HEK293 (cell line): ENCODE data around the gene TEKTIP1.

Source experiments
- CTCF ChIA-PET: fragments of 350-600 bp; formaldehyde crosslinking; extraction: SDS; loops from one replicate; lab custom pipeline; 2021; ENCODE audit warnings: antibody characterized with exemption; lab: Yijun Ruan, JAX
- POLR2A ChIA-PET: fragments of 300-600 bp; formaldehyde crosslinking; extraction: SDS; loops from one replicate; lab custom pipeline; 2020; ENCODE audit warnings: antibody characterized with exemption, inconsistent platforms; lab: Yijun Ruan, JAX
- H3K27ac ChIP-seq: fragments of 200-500 bp; sonication (Bioruptor generic); 2 replicates; pipeline ENCODE4 v1.5.1; 2014; ENCODE audit warnings: low read depth, low read length, control low read depth, inconsistent platforms; ENCODE audit errors: extremely low read depth
- H3K36me3 ChIP-seq, 2 experiments: fragments of 200-500 bp in 1 of 2; sonication (Bioruptor generic) in 1 of 2; 1 replicate in 1 of 2; 2 replicates in 1 of 2; pipeline ENCODE4 v1.5.1; 2014 to 2017; ENCODE audit warnings: inconsistent platforms in 2 of 2, low read length in 2 of 2; ENCODE audit not compliant: control insufficient read depth in 2 of 2, insufficient read depth in 1 of 2
- H3K4me1 ChIP-seq: fragments of 200-500 bp; sonication (Bioruptor generic); 2 replicates; pipeline ENCODE4 v1.5.1; 2014; ENCODE audit warnings: mild to moderate bottlenecking, low read length, inconsistent platforms; ENCODE audit not compliant: control insufficient read depth, insufficient read depth
- H3K4me3 ChIP-seq: 2 replicates; pipeline ENCODE4 v1.5.1; 2011; ENCODE audit warnings: low read depth, mild to moderate bottlenecking, control low read depth, low read length, moderate library complexity
- H3K9me3 ChIP-seq: fragments of 200-500 bp; sonication (Bioruptor generic); 2 replicates; pipeline ENCODE4 v1.5.1; 2014; ENCODE audit warnings: low read depth, low read length, inconsistent platforms; ENCODE audit not compliant: control insufficient read depth, insufficient read depth
- EGR2 ChIP-seq: fragments of 450-650 bp; formaldehyde crosslinking; IDR thresholded peaks from 2 replicates; pipeline ENCODE4 v1.5.1; 2016; ENCODE audit warnings: low read depth, missing biosample characterization, missing genetic modification characterization
- KLF8 ChIP-seq: fragments of 450-650 bp; formaldehyde crosslinking; IDR thresholded peaks from 2 replicates; pipeline ENCODE4 v1.5.1; 2016; ENCODE audit warnings: missing biosample characterization, missing genetic modification characterization
- RBAK ChIP-seq: fragments of 450-650 bp; formaldehyde crosslinking; IDR thresholded peaks from 2 replicates; pipeline ENCODE4 v1.5.1; 2016; ENCODE audit warnings: missing biosample characterization, missing genetic modification characterization
- SALL2 ChIP-seq: fragments of 450-650 bp; formaldehyde crosslinking; IDR thresholded peaks from 2 replicates; pipeline ENCODE4 v1.5.0; 2017; ENCODE audit warnings: missing biosample characterization, mild to moderate bottlenecking, missing genetic modification characterization, borderline replicate concordance
- SP3 ChIP-seq: fragments of 450-650 bp; formaldehyde crosslinking; IDR thresholded peaks from 2 replicates; pipeline ENCODE4 v1.5.1; 2016; ENCODE audit warnings: missing biosample characterization, missing genetic modification characterization
- SP7 ChIP-seq: fragments of 450-650 bp; formaldehyde crosslinking; IDR thresholded peaks from 2 replicates; pipeline ENCODE4 v1.5.1; 2016; ENCODE audit warnings: missing biosample characterization, missing genetic modification characterization
- ZBTB17 ChIP-seq: fragments of 450-650 bp; formaldehyde crosslinking; IDR thresholded peaks from 2 replicates; pipeline ENCODE4 v1.5.1; 2016; ENCODE audit warnings: missing biosample characterization, missing genetic modification characterization
- ZFHX2 ChIP-seq: fragments of 450-650 bp; formaldehyde crosslinking; conservative IDR thresholded peaks from 2 replicates; pipeline ENCODE4 v1.5.1; 2016; ENCODE audit warnings: missing biosample characterization, missing genetic modification characterization
- ZIC2 ChIP-seq: fragments of 450-650 bp; formaldehyde crosslinking; IDR thresholded peaks from 2 replicates; pipeline ENCODE4 v1.5.1; 2016; ENCODE audit warnings: missing biosample characterization, missing genetic modification characterization
- ZNF175 ChIP-seq: fragments of 450-650 bp; formaldehyde crosslinking; IDR thresholded peaks from 2 replicates; pipeline ENCODE4 v1.5.1; 2016; ENCODE audit warnings: missing biosample characterization, missing genetic modification characterization
- ZNF19 ChIP-seq: fragments of 450-650 bp; formaldehyde crosslinking; IDR thresholded peaks from 2 replicates; pipeline ENCODE4; 2016; ENCODE audit warnings: missing biosample characterization, missing genetic modification characterization, low read depth
- ZNF350 ChIP-seq: fragments of 450-650 bp; formaldehyde crosslinking; IDR thresholded peaks from 2 replicates; pipeline ENCODE4 v1.5.0; 2017; ENCODE audit warnings: missing biosample characterization, mild to moderate bottlenecking, missing genetic modification characterization
- ZNF366 ChIP-seq: fragments of 450-650 bp; formaldehyde crosslinking; conservative IDR thresholded peaks from 2 replicates; pipeline ENCODE4 v1.5.1; 2016; ENCODE audit warnings: missing biosample characterization, missing genetic modification characterization
- ZNF623 ChIP-seq: fragments of 450-650 bp; formaldehyde crosslinking; IDR thresholded peaks from 2 replicates; pipeline ENCODE4 v1.5.1; 2016; ENCODE audit warnings: missing biosample characterization, missing genetic modification characterization
- ZNF654 ChIP-seq: fragments of 450-650 bp; formaldehyde crosslinking; IDR thresholded peaks from 2 replicates; pipeline ENCODE4 v1.5.1; 2016; ENCODE audit warnings: low read depth, missing biosample characterization, missing genetic modification characterization
- ZNF658 ChIP-seq: fragments of 450-650 bp; formaldehyde crosslinking; IDR thresholded peaks from 2 replicates; pipeline ENCODE4; 2016; ENCODE audit warnings: missing biosample characterization, missing genetic modification characterization
- ZNF677 ChIP-seq: fragments of 450-650 bp; IDR thresholded peaks from 2 replicates; pipeline ENCODE4 v1.5.0; 2018; ENCODE audit warnings: missing biosample characterization, mild to moderate bottlenecking, missing genetic modification characterization, moderate library complexity
- ZNF837 ChIP-seq: fragments of 450-650 bp; formaldehyde crosslinking; IDR thresholded peaks from 2 replicates; pipeline ENCODE4 v1.5.1; 2016; ENCODE audit warnings: missing biosample characterization, missing genetic modification characterization
- TF ChIP-seq, protein P1 (sequence below): fragments of 450-650 bp; formaldehyde crosslinking; IDR thresholded peaks from 2 replicates; pipeline ENCODE4 v1.5.1; 2016; ENCODE audit warnings: missing biosample characterization, missing genetic modification characterization
- TF ChIP-seq, protein P2 (sequence below): IDR thresholded peaks from 2 replicates; pipeline ENCODE4 v1.6.1; 2011; ENCODE audit warnings: mild to moderate bottlenecking, low read depth, low read length, borderline replicate concordance
- TF ChIP-seq, protein P3 (sequence below): fragments of 450-650 bp; formaldehyde crosslinking; IDR thresholded peaks from 2 replicates; pipeline ENCODE4 v1.5.1; 2016; ENCODE audit warnings: missing biosample characterization, missing genetic modification characterization
- TF ChIP-seq, protein P4 (sequence below): fragments of 450-650 bp; formaldehyde crosslinking; IDR thresholded peaks from 2 replicates; pipeline ENCODE4 v1.5.1; 2017; ENCODE audit warnings: missing biosample characterization, missing genetic modification characterization
- TF ChIP-seq, protein P5 (sequence below): fragments of 450-650 bp; formaldehyde crosslinking; IDR thresholded peaks from 2 replicates; pipeline ENCODE4 v1.5.1; 2016; ENCODE audit warnings: missing biosample characterization, missing genetic modification characterization, borderline replicate concordance
- TF ChIP-seq, protein P6 (sequence below): fragments of 450-650 bp; formaldehyde crosslinking; IDR thresholded peaks from 2 replicates; pipeline ENCODE4 v1.5.1; 2016; ENCODE audit warnings: missing biosample characterization, missing genetic modification characterization
- TF ChIP-seq, protein P7 (sequence below): fragments of 450-650 bp; formaldehyde crosslinking; IDR thresholded peaks from 2 replicates; pipeline ENCODE4 v1.5.1; 2016; ENCODE audit warnings: missing biosample characterization, missing genetic modification characterization

Gene TEKTIP1

DNA sequence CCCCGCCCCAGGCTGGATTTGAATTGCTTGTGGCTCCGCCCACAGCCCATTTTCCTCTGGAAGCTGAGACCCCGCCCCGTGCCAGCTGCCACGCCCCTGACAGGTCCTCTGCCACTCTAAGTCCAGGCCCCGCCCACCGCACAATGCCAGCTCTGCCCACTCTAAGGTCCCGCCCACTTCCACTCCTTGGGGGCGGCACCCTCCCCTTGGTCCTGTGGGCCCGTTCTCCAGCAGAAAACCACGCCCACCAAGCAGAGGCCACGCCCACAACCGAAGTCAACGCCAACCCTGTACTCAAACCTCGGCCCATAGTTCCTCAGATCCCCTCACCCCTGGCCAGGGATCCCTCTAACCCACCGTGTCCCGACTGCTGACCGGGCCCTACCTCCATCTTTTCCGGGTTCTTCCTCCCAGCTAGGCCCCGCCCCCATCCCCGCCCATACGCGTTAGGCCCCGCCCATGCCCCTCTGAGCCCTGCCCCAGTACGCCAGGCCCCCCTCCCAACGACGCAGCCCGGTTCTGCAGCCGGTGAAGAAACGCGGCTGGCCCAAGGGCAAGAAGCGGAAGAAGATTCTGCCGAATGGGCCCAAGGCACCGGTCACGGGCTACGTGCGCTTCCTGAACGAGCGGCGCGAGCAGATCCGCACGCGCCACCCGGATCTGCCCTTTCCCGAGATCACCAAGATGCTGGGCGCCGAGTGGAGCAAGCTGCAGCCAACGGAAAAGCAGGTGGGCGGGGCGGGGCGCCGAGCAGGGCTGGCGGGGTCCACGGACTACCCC lies 35.1 kb downstream of the TEKTIP1 start (continued):
- TF ChIP-seq ZFHX2 (tag by site-specific recombination) (peak; percentile 87), ZNF366 (tag by site-specific recombination) (no peak), ZNF175 (tag by site-specific recombination) (no peak), ZNF350 (tag by site-specific recombination) (no peak), EGR2 (peak; percentile 86), SP3 (peak; percentile 96), ZNF623 (no peak), ZBTB17 (tag by site-specific recombination) (no peak), SALL2 (tag by site-specific recombination) (no peak), ZNF19 (tag by site-specific recombination) (no peak), RBAK (tag by site-specific recombination) (no peak)
- TF ChIP-seq, protein P1, sequence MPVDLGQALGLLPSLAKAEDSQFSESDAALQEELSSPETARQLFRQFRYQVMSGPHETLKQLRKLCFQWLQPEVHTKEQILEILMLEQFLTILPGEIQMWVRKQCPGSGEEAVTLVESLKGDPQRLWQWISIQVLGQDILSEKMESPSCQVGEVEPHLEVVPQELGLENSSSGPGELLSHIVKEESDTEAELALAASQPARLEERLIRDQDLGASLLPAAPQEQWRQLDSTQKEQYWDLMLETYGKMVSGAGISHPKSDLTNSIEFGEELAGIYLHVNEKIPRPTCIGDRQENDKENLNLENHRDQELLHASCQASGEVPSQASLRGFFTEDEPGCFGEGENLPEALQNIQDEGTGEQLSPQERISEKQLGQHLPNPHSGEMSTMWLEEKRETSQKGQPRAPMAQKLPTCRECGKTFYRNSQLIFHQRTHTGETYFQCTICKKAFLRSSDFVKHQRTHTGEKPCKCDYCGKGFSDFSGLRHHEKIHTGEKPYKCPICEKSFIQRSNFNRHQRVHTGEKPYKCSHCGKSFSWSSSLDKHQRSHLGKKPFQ = no peak
- TF ChIP-seq, all 188 proteins: peak for 15

DNA sequence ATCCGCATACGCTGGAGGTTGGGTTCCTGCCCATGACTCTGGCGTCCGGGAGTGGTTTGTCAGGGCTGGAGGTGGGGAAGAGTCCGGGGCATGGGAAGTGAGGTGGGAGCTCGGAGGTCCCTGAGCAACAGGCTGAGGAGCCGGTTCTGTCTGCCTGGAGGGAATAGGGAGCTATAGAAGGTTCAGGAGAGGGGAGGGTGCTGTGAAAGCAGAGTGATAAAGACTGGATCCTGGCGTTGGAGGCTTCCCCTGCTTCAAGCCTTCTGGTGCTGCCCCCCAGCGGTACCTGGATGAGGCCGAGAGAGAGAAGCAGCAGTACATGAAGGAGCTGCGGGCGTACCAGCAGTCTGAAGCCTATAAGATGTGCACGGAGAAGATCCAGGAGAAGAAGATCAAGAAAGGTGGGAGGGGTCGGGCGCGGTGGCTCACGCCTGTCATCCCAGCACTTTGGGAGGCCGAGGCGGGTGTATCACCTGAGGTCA lies 36.3 kb downstream of the TEKTIP1 start:
- no peak overlapping the region for H3K27ac ChIP-seq
- H3K9me3 ChIP-seq = no peaks in the 10 kb centered on the region
- ChIA-PET CTCF (interaction anchor here (0.6 to 2.4 kb wide), 8 partner anchors 11 to 1249 kb away, joined by 3 to 6 read pairs (median 3); partner anchors contain the start of genes GIPC3 and MFSD12), POLR2A (interaction anchor here (1.0 kb wide), 1 partner anchor 22 kb away, joined by 4 read pairs; no protein-coding TSS in a partner anchor)
- no peaks in the 10 kb centered on the region for H3K4me1 ChIP-seq
- no peak overlapping the region for H3K4me3 ChIP-seq
- peaks cover 9 to 19% of the 10 kb centered on the region in 2 experiments; a peak in 2 of 3 replicates for H3K36me3 ChIP-seq
- TF ChIP-seq, protein P2, sequence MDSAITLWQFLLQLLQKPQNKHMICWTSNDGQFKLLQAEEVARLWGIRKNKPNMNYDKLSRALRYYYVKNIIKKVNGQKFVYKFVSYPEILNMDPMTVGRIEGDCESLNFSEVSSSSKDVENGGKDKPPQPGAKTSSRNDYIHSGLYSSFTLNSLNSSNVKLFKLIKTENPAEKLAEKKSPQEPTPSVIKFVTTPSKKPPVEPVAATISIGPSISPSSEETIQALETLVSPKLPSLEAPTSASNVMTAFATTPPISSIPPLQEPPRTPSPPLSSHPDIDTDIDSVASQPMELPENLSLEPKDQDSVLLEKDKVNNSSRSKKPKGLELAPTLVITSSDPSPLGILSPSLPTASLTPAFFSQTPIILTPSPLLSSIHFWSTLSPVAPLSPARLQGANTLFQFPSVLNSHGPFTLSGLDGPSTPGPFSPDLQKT = no peak
- 0 out of 2 replicates have a peak, but pooled peaks have one; percentile 17 for TF ChIP-seq SP7 (tag by site-specific recombination)
- TF ChIP-seq, protein P3, sequence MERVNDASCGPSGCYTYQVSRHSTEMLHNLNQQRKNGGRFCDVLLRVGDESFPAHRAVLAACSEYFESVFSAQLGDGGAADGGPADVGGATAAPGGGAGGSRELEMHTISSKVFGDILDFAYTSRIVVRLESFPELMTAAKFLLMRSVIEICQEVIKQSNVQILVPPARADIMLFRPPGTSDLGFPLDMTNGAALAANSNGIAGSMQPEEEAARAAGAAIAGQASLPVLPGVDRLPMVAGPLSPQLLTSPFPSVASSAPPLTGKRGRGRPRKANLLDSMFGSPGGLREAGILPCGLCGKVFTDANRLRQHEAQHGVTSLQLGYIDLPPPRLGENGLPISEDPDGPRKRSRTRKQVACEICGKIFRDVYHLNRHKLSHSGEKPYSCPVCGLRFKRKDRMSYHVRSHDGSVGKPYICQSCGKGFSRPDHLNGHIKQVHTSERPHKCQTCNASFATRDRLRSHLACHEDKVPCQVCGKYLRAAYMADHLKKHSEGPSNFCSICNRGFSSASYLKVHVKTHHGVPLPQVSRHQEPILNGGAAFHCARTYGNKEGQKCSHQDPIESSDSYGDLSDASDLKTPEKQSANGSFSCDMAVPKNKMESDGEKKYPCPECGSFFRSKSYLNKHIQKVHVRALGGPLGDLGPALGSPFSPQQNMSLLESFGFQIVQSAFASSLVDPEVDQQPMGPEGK (tag by site-specific recombination) = peak; percentile 8; the same call in 1 of the 2 replicates
- TF ChIP-seq ZNF837 (tag by site-specific recombination) = no peak
- TF ChIP-seq, protein P4, sequence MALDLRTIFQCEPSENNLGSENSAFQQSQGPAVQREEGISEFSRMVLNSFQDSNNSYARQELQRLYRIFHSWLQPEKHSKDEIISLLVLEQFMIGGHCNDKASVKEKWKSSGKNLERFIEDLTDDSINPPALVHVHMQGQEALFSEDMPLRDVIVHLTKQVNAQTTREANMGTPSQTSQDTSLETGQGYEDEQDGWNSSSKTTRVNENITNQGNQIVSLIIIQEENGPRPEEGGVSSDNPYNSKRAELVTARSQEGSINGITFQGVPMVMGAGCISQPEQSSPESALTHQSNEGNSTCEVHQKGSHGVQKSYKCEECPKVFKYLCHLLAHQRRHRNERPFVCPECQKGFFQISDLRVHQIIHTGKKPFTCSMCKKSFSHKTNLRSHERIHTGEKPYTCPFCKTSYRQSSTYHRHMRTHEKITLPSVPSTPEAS = no peak
- TF ChIP-seq ZNF658 (tag by site-specific recombination) = no peak
- TF ChIP-seq, protein P5, sequence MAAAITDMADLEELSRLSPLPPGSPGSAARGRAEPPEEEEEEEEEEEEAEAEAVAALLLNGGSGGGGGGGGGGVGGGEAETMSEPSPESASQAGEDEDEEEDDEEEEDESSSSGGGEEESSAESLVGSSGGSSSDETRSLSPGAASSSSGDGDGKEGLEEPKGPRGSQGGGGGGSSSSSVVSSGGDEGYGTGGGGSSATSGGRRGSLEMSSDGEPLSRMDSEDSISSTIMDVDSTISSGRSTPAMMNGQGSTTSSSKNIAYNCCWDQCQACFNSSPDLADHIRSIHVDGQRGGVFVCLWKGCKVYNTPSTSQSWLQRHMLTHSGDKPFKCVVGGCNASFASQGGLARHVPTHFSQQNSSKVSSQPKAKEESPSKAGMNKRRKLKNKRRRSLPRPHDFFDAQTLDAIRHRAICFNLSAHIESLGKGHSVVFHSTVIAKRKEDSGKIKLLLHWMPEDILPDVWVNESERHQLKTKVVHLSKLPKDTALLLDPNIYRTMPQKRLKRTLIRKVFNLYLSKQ (tag by site-specific recombination) = no peak
- no peak for TF ChIP-seq ZNF677 (tag by site-specific recombination)
- TF ChIP-seq, protein P6, sequence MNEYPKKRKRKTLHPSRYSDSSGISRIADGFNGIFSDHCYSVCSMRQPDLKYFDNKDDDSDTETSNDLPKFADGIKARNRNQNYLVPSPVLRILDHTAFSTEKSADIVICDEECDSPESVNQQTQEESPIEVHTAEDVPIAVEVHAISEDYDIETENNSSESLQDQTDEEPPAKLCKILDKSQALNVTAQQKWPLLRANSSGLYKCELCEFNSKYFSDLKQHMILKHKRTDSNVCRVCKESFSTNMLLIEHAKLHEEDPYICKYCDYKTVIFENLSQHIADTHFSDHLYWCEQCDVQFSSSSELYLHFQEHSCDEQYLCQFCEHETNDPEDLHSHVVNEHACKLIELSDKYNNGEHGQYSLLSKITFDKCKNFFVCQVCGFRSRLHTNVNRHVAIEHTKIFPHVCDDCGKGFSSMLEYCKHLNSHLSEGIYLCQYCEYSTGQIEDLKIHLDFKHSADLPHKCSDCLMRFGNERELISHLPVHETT (tag by site-specific recombination) = peak; percentile 68; the same call in 1 of the 2 replicates
- TF ChIP-seq SALL2 (tag by site-specific recombination) = no peak
- TF ChIP-seq ZIC2 (tag by site-specific recombination) = no peak
- TF ChIP-seq ZNF654 (tag by site-specific recombination) = peak; percentile 46
- 0 out of 2 replicates have a peak, but pooled peaks have one; percentile 27 for TF ChIP-seq ZBTB17 (tag by site-specific recombination)
- TF ChIP-seq, protein P7, sequence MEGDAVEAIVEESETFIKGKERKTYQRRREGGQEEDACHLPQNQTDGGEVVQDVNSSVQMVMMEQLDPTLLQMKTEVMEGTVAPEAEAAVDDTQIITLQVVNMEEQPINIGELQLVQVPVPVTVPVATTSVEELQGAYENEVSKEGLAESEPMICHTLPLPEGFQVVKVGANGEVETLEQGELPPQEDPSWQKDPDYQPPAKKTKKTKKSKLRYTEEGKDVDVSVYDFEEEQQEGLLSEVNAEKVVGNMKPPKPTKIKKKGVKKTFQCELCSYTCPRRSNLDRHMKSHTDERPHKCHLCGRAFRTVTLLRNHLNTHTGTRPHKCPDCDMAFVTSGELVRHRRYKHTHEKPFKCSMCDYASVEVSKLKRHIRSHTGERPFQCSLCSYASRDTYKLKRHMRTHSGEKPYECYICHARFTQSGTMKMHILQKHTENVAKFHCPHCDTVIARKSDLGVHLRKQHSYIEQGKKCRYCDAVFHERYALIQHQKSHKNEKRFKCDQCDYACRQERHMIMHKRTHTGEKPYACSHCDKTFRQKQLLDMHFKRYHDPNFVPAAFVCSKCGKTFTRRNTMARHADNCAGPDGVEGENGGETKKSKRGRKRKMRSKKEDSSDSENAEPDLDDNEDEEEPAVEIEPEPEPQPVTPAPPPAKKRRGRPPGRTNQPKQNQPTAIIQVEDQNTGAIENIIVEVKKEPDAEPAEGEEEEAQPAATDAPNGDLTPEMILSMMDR (tag by site-specific recombination) = peak; percentile 43
- TF ChIP-seq KLF8 (tag by site-specific recombination) = peak; percentile 87; the same call in 1 of the 2 replicates
